Measurements from ENCODE around the gene ZNF226.
"Not testable (repeated sequence)": the region's sequence is repeated elsewhere in the genome, so short reads cannot be mapped to it uniquely, and the experiment has no call there.

The ZNF226 gene

DNA sequence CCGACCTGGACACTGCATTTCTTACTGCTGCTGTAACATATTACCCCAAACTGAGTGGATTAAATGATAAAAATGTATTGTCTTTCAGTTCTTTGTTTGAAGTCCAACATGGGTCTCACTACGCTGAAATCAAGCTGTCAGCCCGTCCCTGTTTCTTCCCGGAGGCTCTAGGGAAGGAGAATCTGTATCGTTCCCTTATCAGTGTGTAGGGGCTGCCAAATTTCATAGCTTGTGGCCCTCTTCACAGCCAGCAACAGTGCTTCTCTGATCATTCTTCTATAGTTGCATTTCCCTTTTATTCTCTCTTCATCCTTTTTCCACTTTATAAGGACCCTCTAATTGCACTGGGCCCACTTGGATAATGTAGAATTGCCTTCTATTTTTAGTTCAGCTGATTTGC, 13.4 kb upstream of the ZNF226 start:
- no peak for DNase-seq
- no peak overlapping the region for H3K27ac ChIP-seq
- no peaks in the 10 kb centered on the region for H3K27me3 ChIP-seq (ENCODE audit: insufficient read depth, low read depth, severe bottlenecking)
- TF ChIP-seq CTCF (IDR thresholded peaks at IDR 0.05; ENCODE audit: low read depth, low read length) = no peak
- H3K9me3 ChIP-seq (ENCODE audit: severe bottlenecking) = peaks cover 6% of the 10 kb centered on the region
- no peak overlapping the region for H3K4me3 ChIP-seq (ENCODE audit: low read depth, low read length)
- peaks cover 66% of the 10 kb centered on the region for H3K36me3 ChIP-seq

GRCh38 chr19:44156475-44156874, 8.4 kb upstream of the ZNF226 start:
- H3K9me3 ChIP-seq (ENCODE audit: severe bottlenecking) = peaks cover 9% of the 10 kb centered on the region
- no peaks in the 10 kb centered on the region for H3K27me3 ChIP-seq (ENCODE audit: insufficient read depth, low read depth, severe bottlenecking)
- H3K27ac ChIP-seq = no peak overlapping the region
- no peak overlapping the region for H3K4me3 ChIP-seq (ENCODE audit: low read depth, low read length)
- no peak for DNase-seq
- H3K36me3 ChIP-seq = peaks cover 43% of the 10 kb centered on the region
- TF ChIP-seq CTCF (IDR thresholded peaks at IDR 0.05; ENCODE audit: low read depth, low read length) = no peak

DNA sequence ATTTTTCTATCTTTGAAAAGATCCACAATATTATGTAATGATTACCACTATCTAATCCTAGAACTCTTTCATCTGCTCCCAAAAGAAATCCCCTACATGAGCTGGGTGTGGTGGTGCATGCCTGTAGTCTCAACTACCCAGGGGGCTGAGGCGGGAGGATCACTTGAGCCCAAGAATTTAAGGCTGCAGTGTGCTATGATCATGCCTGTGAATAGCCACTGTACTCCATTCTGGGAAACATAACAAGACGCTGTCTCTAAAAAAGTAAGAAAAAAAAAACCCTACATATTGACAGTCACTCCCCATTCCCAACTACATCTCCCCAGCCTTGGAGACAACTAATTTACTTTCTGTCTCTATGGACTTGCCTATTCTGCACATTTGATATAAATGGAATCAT, 1.1 kb upstream of the ZNF226 start:
- no peak for TF ChIP-seq CTCF (IDR thresholded peaks at IDR 0.05; ENCODE audit: low read depth, low read length)
- peaks cover 14% of the 10 kb centered on the region for H3K36me3 ChIP-seq
- H3K4me3 ChIP-seq (ENCODE audit: low read depth, low read length) = peak overlapping the region; percentile 91
- no peak for DNase-seq
- H3K27ac ChIP-seq = no peak overlapping the region
- H3K9me3 ChIP-seq (ENCODE audit: severe bottlenecking) = no peaks in the 10 kb centered on the region
- H3K27me3 ChIP-seq (ENCODE audit: insufficient read depth, low read depth, severe bottlenecking) = no peaks in the 10 kb centered on the region

DNA sequence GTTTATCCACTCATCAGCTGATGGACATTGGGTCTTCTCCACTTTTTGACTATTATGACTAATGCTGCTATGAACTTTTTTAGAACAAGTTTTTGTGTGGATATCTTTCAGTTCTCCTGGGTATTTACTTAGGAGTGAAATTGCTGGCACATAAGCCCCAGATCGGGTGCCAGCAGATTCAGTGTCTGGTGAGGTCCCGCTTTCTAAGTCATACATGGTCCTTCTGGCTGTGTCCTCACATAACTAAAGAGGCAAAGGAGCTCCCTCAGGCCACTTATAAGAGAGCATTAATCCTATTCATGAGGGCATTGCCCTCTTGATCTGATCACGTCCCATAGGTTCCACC, 600 bp upstream of the ZNF226 start:
- H3K27me3 ChIP-seq (ENCODE audit: insufficient read depth, low read depth, severe bottlenecking) = no peaks in the 10 kb centered on the region
- peak overlapping the region; percentile 49 for H3K27ac ChIP-seq
- TF ChIP-seq CTCF (IDR thresholded peaks at IDR 0.05; ENCODE audit: low read depth, low read length) = no peak
- H3K4me3 ChIP-seq (ENCODE audit: low read depth, low read length) = peak overlapping the region; percentile 91
- no peak for DNase-seq
- H3K36me3 ChIP-seq = peaks cover 17% of the 10 kb centered on the region
- no peaks in the 10 kb centered on the region for H3K9me3 ChIP-seq (ENCODE audit: severe bottlenecking)

- H3K27ac ChIP-seq; DNase-seq; H3K9me3 ChIP-seq (ENCODE audit: severe bottlenecking); H3K27me3 ChIP-seq (ENCODE audit: insufficient read depth, low read depth, severe bottlenecking); H3K4me3 ChIP-seq (ENCODE audit: low read depth, low read length): not testable (repeated sequence)
- peaks cover 70% of the 10 kb centered on the region for H3K36me3 ChIP-seq
Measured at GRCh38 chr19:44170660-44171059, 5.8 kb downstream of the ZNF226 start.

DNA sequence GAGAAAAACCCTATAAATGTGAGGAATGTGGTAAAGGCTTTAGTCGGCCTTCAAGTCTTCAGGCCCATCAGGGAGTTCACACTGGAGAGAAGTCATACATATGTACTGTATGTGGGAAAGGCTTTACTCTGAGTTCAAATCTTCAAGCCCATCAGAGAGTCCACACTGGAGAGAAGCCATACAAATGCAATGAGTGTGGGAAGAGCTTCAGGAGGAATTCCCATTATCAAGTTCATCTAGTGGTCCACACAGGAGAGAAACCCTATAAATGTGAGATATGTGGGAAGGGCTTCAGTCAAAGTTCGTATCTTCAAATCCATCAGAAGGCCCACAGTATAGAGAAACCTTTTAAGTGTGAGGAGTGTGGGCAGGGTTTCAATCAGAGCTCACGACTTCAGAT, 11.7 kb downstream of the ZNF226 start:
- H3K4me3 ChIP-seq (ENCODE audit: low read depth, low read length) = no peak overlapping the region
- TF ChIP-seq CTCF (IDR thresholded peaks at IDR 0.05; ENCODE audit: low read depth, low read length) = no peak
- H3K27me3 ChIP-seq (ENCODE audit: insufficient read depth, low read depth, severe bottlenecking) = no peaks in the 10 kb centered on the region
- DNase-seq = no peak
- no peak overlapping the region for H3K27ac ChIP-seq
- H3K9me3 ChIP-seq (ENCODE audit: severe bottlenecking) = peaks cover 4% of the 10 kb centered on the region
- H3K36me3 ChIP-seq = peaks cover 55% of the 10 kb centered on the region

All from WERI-Rb-1 (cell line).